GM18909 (cell line): ENCODE data around the gene KLHDC10.
"Not testable (repeated sequence)": the region's sequence is repeated elsewhere in the genome, so short reads cannot be mapped to it uniquely, and the experiment has no call there.

Experiments
- ATAC-seq: cut with Tn5 transposase; IDR thresholded peaks from one replicate; pipeline ENCODE4 v1.9.1; 2021; ENCODE audit warnings: mild to moderate bottlenecking; ENCODE audit not compliant: unreplicated experiment, poor library complexity

The KLHDC10 gene

GRCh38 chr7:130069978-130070860, at the start of gene KLHDC10:
TSS of gene KLHDC10 (plus strand) at chr7:130070534. CDS start at chr7:130070644, 110 bp downstream.
- ATAC-seq = peak; percentile 98

DNA sequence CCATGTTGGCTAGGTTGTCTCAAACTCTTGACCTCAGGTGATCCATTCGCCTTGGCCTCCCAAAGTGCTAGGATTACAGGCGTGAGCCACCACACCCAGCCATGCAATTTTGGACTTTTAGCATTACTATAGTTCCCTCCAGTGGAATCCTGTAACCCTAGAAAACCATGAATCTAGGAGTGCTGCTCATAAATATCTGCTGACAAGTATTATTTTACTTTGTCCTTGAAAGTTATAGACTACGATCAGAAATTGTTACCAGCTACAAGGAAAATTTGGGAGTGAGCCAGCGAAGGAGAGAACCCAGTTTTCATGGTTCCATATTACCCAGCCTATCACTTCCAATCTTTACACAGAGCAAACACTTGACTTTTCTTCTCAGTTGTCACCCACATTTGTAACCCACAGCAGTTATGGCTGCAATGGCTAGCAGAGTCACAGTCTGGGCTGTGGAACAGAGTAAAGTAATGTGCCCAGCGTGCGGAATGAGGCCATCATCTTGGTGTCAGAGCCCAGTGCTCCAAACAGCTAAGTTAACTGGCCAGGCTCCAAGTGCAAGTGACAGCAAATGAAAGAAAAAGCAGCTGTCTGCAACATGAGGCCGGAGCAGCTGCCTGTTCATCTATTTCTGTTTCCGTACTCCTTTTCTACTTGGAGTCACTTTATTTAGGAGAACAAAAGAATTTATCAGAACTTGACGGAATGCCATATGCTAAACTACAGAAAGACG, 49.1 kb upstream of the KLHDC10 start:
- ATAC-seq = no peak

- ATAC-seq = no peak
Observed at GRCh38 chr7:130022115-130022514, 48.2 kb upstream of the KLHDC10 start.

- no peak for ATAC-seq
Observed at GRCh38 chr7:130022623-130023175, 47.6 kb upstream of the KLHDC10 start.

GRCh38 chr7:130024390-130024789, 45.9 kb upstream of the KLHDC10 start:
- no peak for ATAC-seq

DNA sequence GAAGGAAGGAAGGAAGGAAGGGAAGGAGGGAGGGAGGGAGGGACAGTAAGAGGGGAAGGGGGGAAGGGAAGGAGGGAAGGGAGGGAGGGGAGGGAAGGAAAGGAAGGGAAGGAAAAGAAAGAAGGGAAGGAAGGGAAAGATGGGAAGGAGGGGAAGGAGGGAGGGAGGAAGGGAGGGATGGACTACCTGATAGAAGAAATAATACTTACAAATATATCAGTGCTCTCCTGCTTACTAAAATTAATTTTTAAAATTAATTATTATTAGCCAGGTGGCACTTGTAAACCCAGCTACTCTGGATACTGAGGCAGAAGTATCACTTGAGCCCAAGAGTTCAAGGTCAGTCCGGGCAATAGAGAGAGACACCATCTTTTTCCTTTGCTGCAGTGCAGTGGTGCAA, 37.6 kb upstream of the KLHDC10 start:
- ATAC-seq = no peak

DNA sequence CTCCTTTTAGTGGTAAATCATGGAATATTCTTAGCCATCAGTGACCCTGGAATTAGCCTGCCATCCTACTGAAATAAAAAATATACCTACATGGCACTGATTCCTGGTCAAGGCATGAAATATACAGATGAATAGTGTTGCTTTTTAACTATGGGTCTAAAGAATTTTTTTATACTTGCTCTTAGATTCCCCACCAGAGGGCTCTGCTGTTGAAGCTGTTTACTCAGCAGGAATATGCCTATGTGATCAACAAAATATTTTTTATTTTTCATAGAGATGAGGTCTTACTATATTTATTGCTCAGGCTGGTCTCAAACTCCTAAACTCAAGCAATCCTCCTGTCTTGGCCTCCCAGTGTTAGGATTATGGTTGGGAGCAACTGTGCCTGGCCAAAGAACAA, 32.6 kb upstream of the KLHDC10 start:
- ATAC-seq = no peak

DNA sequence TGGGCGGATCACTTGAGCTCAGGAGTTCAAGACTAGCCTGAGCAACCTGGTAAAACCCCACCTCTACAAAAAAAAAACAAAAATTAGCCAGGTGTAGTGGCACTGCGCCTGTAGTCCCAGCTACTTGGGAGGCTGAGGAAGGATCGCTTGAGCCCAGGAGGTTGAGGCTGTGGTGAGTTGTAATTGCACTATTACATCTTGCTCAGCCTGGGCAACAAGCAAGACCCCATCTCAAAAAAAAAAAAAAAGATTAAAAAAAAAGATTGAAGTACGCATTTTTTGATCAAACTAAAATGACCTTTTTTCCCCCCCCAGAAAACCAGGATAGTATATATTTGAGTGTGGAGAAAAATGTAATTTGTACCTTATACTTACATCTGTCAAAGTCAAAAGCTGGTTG, 29.8 kb upstream of the KLHDC10 start:
- ATAC-seq = no peak

DNA sequence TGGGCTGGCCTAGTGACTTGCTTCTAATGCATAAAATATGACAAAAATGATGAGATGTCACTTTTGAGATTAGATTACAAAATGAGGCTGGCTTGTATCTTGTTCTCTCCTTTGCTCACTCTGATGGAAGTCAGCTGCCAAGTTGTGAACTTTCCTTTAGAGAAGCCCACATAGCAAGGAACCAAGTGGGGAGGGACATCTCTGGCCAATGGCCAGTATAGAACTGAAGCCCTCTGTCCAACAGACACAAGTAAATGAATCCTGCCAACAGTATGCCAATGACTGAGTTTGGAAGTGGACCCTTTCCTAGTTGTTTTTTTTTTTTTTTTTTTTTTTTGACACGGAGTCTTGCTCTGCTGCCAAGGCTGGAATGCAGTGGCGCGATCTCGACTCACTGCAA, 22.5 kb upstream of the KLHDC10 start:
- no peak for ATAC-seq

DNA sequence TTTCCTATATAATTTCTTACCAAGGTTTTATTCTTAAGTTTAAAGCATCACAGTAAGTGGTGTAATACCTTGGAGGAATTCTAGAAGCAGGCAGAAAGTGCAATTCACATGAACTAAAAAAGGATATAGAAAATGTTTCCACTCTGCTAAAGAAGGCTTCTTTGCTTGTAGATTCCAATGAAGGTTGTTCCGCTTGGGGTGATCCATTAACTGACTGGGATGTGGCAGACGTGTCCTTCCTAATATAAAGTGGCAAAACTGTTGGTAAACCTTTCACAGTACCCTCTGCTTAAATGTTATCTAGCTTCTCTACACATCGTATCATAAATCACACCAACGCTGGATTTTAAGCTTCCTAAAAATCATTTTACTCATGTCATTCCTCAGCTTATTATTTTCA, 21.4 kb upstream of the KLHDC10 start:
- no peak for ATAC-seq

DNA sequence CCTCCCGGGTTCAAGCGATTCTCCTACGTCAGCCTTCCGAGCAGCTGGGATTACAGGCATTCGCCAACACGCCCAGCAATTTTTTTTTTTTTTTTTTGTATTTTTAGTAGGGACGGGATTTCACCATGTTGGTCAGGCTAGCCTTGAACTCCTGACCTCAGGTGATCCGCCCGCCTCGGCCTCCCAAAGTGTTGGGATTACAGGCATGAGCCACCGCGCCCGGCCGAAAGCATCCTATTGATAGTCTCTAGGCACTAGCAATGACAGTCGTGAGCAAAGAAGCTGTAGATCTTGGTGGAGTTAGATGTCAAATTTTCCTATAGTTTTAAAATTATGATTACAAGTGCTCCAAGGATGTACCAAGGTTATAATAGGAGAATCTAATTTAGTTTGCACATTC, 18.1 kb upstream of the KLHDC10 start:
- ATAC-seq = not testable (repeated sequence)

GRCh38 chr7:130055198-130055597, 15.1 kb upstream of the KLHDC10 start:
- not testable (repeated sequence) for ATAC-seq

DNA sequence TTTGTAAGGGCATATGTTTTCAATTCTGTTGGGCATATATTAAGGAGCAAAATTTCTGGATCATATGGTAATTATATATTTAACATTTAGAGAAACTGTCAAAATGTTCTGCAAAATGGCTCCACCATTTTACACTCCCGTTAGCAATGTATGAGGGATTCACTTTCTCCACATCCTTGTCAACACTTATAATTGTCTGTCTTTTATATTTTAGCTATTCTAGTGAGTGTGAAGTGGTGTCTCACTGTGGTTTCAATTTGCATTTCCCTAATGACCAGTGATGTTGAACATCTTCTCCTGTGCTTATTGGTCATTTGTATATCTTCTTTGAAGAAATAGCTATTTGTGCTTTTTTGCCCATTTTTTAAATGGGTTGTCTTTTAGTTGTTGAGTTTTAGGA, 8.1 kb upstream of the KLHDC10 start:
- ATAC-seq = no peak

GRCh38 chr7:130063036-130063435, 7.3 kb upstream of the KLHDC10 start:
- ATAC-seq = no peak

GRCh38 chr7:130064580-130064926, 5.8 kb upstream of the KLHDC10 start:
- not testable (repeated sequence) for ATAC-seq

DNA sequence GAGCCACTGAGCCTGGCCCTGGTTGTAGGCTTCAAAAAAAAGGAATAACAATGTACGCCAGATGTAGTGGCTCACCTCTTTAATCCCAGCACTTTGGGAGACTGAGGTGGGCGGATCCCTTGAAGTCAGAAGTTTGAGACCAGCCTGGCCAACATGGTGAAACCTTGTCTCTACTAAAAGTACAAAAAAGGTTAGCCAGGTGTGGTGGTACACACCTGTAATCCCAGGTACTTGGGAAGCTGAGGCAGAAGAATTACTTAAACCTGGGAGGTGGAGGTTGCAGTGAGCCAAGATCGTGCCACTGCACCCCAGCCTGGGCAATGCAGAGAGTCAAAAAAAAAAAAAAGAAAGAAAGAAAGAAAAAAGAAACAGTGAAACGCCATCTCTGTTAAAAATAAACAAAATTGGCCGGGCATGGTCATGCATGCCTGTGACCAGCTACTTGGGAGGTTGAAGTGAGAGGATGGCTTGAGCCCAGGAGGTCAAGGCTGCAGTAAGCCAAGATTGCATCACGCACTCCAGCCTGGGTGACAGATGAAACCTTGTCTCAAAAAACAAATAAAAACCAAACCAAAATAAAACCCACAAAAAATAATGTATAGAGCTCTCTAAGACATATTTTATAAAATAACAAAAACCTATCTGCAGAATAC, 4.7 kb upstream of the KLHDC10 start:
- ATAC-seq = no peak

DNA sequence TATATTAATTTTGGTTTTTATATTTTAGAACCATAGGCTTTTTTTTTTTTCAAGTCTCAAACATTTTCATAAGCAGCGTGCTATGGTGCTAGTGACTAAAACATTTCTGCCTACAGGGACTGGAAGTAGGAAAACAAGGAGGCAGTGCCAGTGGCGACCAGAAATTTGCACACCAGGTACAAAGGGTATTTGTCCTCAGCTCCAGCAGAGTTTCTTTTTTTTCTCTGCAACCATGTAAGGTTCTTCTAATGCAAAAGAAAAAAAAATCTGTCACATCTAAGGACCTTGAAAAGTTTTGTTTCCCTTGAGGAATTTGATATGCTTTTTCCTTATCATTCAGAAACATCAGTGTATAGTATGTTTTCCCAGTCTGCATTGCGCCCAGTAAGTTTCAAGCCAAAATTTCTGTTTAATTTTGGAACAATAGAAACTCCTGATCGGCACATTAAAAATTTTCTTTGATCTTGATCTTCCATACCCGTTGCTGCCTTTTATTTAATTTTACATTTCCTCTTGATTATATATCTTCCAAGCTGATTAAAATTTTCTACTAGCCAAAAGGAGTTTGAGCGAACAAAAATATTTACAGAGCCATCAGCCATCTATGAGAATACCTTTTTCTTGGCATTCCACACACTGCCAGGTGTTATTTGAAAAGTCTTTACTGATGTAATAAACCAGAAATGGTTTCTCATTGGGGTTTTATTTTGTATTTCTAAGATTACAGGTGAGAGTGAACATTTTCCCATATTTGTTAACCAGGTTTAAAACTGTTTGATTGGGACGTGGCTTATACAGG, 956 bp upstream of the KLHDC10 start:
- no peak for ATAC-seq

DNA sequence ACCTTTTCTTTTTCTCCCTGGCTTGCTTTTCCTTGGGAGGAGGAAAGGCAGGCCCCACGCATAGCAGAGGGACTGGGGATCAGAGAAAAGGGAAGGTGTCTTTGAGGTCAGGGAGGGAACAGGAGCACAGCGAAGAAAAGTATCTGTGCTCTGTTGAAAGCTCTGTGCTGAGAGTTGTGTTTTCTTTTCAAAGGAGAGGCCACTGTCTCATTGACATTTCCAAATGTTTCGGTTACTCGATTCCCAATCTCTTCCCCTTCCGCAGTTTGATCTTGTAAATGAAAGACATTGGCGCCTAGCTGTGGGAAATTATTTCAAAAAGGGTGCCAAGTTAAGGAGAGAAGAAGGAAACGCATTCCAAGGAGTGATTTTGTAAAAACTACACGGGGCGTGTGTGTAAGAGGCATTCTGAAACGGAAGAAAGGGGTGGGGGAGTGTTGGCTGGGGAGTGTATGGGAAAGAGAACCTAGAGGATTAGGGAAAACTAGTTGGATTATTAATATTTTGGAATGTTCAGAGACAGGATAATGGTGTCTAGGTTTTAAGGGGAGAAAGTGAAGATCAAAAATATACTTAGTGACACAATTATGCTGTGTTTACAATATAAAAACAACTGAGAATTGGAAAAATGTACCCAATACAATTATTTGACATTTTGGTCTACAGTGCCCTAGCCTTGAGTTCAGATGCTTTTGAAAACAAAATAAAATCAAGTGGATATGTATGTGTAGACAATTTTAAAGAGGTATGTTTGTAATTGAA, 708 bp downstream of the KLHDC10 start:
- ATAC-seq = no peak
